Suprapubic skin (tissue), 4 donors: ENCODE data around the gene TMEM203. TPM values are rescaled to one million over a fixed set of nuclear protein-coding genes. Genes with fewer than 3 reads are reported as not detected.

Experiments
- DNase-seq, 2 donors: peaks; one replicate each; pipeline ENCODE4 v3.0.0-alpha.2; 2019; ENCODE audit warnings: low spot score in 2 of 2
- H3K27ac ChIP-seq: fragments of 200-600 bp; sonication (generic); one replicate; pipeline ENCODE4 v1.5.1; 2019
- H3K27me3 ChIP-seq: fragments of 200-600 bp; sonication (generic); one replicate; pipeline ENCODE4 v1.5.1; 2019
- H3K36me3 ChIP-seq: fragments of 200-600 bp; sonication (generic); one replicate; pipeline ENCODE4 v1.5.1; 2019
- H3K4me1 ChIP-seq: fragments of 200-600 bp; sonication (generic); one replicate; pipeline ENCODE4 v1.5.1; 2019
- H3K4me3 ChIP-seq: fragments of 200-600 bp; sonication (generic); one replicate; pipeline ENCODE4 v1.5.1; 2019; ENCODE audit warnings: mild to moderate bottlenecking
- H3K9me3 ChIP-seq: fragments of 200-600 bp; sonication (generic); one replicate; pipeline ENCODE4 v1.5.1; 2019
- CTCF ChIP-seq, 2 donors: fragments of 200-600 bp in 1 of 2; fragments of 450-650 bp in 1 of 2; sonication (generic) in 1 of 2; IDR thresholded peaks; one replicate each; pipeline ENCODE4 v1.5.1; 2016 to 2019; ENCODE audit warnings: antibody characterized with exemption in 2 of 2, mild to moderate bottlenecking in 1 of 2, moderate library complexity in 1 of 2
- EP300 ChIP-seq: sonication (generic); formaldehyde crosslinking; IDR thresholded peaks from one replicate; pipeline ENCODE4 v1.6.1; 2017; ENCODE audit warnings: antibody characterized with exemption
- POLR2A ChIP-seq, 2 donors: fragments of 450-650 bp; IDR thresholded peaks; one replicate each; pipeline ENCODE4 v1.6.1; 2017; ENCODE audit warnings: antibody characterized with exemption in 2 of 2, mild to moderate bottlenecking in 2 of 2, moderate library complexity in 2 of 2
- POLR2AphosphoS5 ChIP-seq, 3 donors: sonication (generic); formaldehyde crosslinking; IDR thresholded peaks; one replicate each; pipeline ENCODE4 v1.6.1; 2017; ENCODE audit warnings: antibody characterized with exemption in 3 of 3
- WGBS: methylation state at CpG from one replicate; pipeline ENCODE4 v1.1.5; 2018; 5-methylcytosine and 5-hydroxymethylcytosine counted together
- total RNA-seq, 4 donors: library from RNA; depleted of rRNA; stranded (reverse); fragments of >200 nt; gene quantifications; one replicate each; pipeline ENCODE4 v1.1.0, GENCODE V29; 2016

The TMEM203 gene
- total RNA-seq, 4 donors from 2014 or later: 25.0 to 52.4 (median 40.8) TPM

- Histone ChIP-seq H3K4me1 (peaks cover 37% of the 10 kb centered on the region), H3K36me3 (no peaks in the 10 kb centered on the region), H3K4me3 (peak overlapping the region; percentile 22), H3K27ac (no peak overlapping the region), H3K27me3 (peaks cover 99% of the 10 kb centered on the region), H3K9me3 (no peaks in the 10 kb centered on the region)
- no peak for DNase-seq
- no peak for TF ChIP-seq POLR2A (IDR thresholded peaks at IDR 0.05)
- no peak for TF ChIP-seq CTCF (IDR thresholded peaks at IDR 0.05)
- no peak for TF ChIP-seq EP300
- no peak for TF ChIP-seq POLR2AphosphoS5 (IDR thresholded peaks at IDR 0.05)
- 7% methylated on average over 12 of the region's 74 CpGs for WGBS
Measured at GRCh38 chr9:137162505-137163364, 42.7 kb downstream of the TMEM203 start.

- 6% methylated on average over 15 of the region's 71 CpGs for WGBS
- Histone ChIP-seq H3K27me3 (peaks cover 98% of the 10 kb centered on the region), H3K4me1 (peaks cover 34% of the 10 kb centered on the region), H3K27ac (no peak overlapping the region), H3K36me3 (no peaks in the 10 kb centered on the region), H3K9me3 (no peaks in the 10 kb centered on the region), H3K4me3 (peak overlapping the region; percentile 22)
- TF ChIP-seq CTCF (IDR thresholded peaks at IDR 0.05): no peak
- no peak for TF ChIP-seq POLR2A (IDR thresholded peaks at IDR 0.05)
- no peak for TF ChIP-seq POLR2AphosphoS5 (IDR thresholded peaks at IDR 0.05)
- TF ChIP-seq EP300: no peak
- no peak for DNase-seq
Measured at GRCh38 chr9:137161558-137162486, 43.6 kb downstream of the TMEM203 start.

- H3K4me3 ChIP-seq: no peak overlapping the region
- TF ChIP-seq POLR2A (IDR thresholded peaks at IDR 0.05) (no peak), EP300 (no peak), CTCF (IDR thresholded peaks at IDR 0.05) (no peak), POLR2AphosphoS5 (IDR thresholded peaks at IDR 0.05) (no peak)
- H3K9me3 ChIP-seq: no peaks in the 10 kb centered on the region
- WGBS: 29% methylated on average over 40 of the region's 56 CpGs
- no peak overlapping the region for H3K27ac ChIP-seq
- peaks cover 41% of the 10 kb centered on the region for H3K4me1 ChIP-seq
- DNase-seq: no peak
- H3K36me3 ChIP-seq: no peaks in the 10 kb centered on the region
- peaks cover 98% of the 10 kb centered on the region for H3K27me3 ChIP-seq
Measured at GRCh38 chr9:137160716-137161557, 44.5 kb downstream of the TMEM203 start.

- H3K27ac ChIP-seq: no peak overlapping the region
- H3K9me3 ChIP-seq: no peaks in the 10 kb centered on the region
- peaks cover 41% of the 10 kb centered on the region for H3K4me1 ChIP-seq
- WGBS: 40% methylated on average over 15 of the region's 17 CpGs
- TF ChIP-seq POLR2AphosphoS5 (IDR thresholded peaks at IDR 0.05) (no peak), EP300 (no peak)
- H3K27me3 ChIP-seq: peaks cover 97% of the 10 kb centered on the region
- H3K4me3 ChIP-seq: no peak overlapping the region
- DNase-seq: no peak
- no peaks in the 10 kb centered on the region for H3K36me3 ChIP-seq
Measured at GRCh38 chr9:137160054-137160425, 45.4 kb downstream of the TMEM203 start.
